ENCODE results near the gene LRMDA. TPM values are rescaled to one million over a fixed set of nuclear protein-coding genes. Genes with fewer than 3 reads are reported as not detected.

The LRMDA gene
- total RNA-seq, 4 donors from 2014 or later = 7.3 to 20.1 (median 8.4) TPM

DNA sequence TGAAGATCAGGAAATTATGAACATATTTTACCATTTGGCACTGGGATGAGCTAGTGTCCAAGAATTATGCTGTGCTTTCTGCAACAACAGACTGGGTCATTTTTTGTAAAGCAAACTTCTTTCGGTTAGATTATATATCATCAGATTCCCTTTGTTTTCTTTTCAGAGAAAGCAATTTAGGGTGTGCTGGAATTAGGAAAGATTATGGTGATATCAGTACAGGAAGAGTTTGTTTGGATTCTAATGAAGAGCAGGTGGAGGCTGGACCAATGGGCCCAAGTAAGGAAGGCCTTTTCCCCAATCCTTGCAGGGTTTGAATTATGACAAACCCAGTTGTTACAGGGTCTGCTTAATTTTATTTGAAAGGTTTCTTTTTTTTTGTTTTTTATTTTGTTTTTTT is 1113.4 kb downstream of the LRMDA start:
- WGBS, 2 donors (ENCODE audit: low coverage in 1 of 2) = 50 to 67% methylated on average over 1 of the region's 1 CpG
- H3K9me3 ChIP-seq = no peaks in the 10 kb centered on the region
- no peak overlapping the region for H3K27ac ChIP-seq
- ATAC-seq = no peak
- H3K36me3 ChIP-seq = no peaks in the 10 kb centered on the region
- no peak overlapping the region for H3K4me3 ChIP-seq
- H3K4me1 ChIP-seq = peaks cover 0 to 24% (median 0%) of the 10 kb centered on the region in 3 donors
- H3K27me3 ChIP-seq = no peaks in the 10 kb centered on the region
- no peak for TF ChIP-seq POLR2AphosphoS5 (IDR thresholded peaks at IDR 0.05)
- TF ChIP-seq, protein P1, sequence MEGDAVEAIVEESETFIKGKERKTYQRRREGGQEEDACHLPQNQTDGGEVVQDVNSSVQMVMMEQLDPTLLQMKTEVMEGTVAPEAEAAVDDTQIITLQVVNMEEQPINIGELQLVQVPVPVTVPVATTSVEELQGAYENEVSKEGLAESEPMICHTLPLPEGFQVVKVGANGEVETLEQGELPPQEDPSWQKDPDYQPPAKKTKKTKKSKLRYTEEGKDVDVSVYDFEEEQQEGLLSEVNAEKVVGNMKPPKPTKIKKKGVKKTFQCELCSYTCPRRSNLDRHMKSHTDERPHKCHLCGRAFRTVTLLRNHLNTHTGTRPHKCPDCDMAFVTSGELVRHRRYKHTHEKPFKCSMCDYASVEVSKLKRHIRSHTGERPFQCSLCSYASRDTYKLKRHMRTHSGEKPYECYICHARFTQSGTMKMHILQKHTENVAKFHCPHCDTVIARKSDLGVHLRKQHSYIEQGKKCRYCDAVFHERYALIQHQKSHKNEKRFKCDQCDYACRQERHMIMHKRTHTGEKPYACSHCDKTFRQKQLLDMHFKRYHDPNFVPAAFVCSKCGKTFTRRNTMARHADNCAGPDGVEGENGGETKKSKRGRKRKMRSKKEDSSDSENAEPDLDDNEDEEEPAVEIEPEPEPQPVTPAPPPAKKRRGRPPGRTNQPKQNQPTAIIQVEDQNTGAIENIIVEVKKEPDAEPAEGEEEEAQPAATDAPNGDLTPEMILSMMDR (IDR thresholded peaks at IDR 0.05) = no peak
- TF ChIP-seq EP300 (IDR thresholded peaks at IDR 0.05) = no peak
- TF ChIP-seq POLR2A (IDR thresholded peaks at IDR 0.05) = no peak

DNA sequence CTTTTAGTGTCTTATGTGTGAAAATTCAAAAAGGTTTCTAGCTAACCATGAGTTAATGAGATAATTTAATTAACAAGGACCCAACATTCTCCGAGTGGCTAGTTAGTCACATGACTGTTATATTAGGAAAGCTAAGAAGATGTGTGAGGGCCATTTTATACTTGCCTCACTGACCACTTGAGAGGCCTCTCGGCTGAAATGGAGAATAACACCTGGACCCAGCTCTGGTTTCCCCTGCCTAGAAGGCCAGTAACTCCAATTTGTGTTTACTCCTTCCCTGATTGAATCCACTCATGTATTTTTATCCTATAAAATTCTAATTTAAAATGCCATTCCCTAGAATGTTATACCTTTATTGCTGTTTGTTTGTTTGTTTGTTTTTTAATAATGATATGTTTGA is 1115.0 kb downstream of the LRMDA start:
- no peaks in the 10 kb centered on the region for H3K9me3 ChIP-seq
- H3K4me3 ChIP-seq = no peak overlapping the region
- no peaks in the 10 kb centered on the region for H3K27me3 ChIP-seq
- no peak overlapping the region for H3K27ac ChIP-seq
- TF ChIP-seq EP300 (IDR thresholded peaks at IDR 0.05) (no peak), POLR2AphosphoS5 (IDR thresholded peaks at IDR 0.05) (no peak), POLR2A (IDR thresholded peaks at IDR 0.05) (no peak)
- TF ChIP-seq, protein P1 (IDR thresholded peaks at IDR 0.05) = no peak
- ATAC-seq = no peak
- H3K36me3 ChIP-seq = no peaks in the 10 kb centered on the region
- peaks cover 0 to 24% (median 2%) of the 10 kb centered on the region in 3 donors for H3K4me1 ChIP-seq
- WGBS, 2 donors (ENCODE audit: low coverage in 1 of 2) = 88 to 100% methylated on average over 2 of the region's 2 CpGs

DNA sequence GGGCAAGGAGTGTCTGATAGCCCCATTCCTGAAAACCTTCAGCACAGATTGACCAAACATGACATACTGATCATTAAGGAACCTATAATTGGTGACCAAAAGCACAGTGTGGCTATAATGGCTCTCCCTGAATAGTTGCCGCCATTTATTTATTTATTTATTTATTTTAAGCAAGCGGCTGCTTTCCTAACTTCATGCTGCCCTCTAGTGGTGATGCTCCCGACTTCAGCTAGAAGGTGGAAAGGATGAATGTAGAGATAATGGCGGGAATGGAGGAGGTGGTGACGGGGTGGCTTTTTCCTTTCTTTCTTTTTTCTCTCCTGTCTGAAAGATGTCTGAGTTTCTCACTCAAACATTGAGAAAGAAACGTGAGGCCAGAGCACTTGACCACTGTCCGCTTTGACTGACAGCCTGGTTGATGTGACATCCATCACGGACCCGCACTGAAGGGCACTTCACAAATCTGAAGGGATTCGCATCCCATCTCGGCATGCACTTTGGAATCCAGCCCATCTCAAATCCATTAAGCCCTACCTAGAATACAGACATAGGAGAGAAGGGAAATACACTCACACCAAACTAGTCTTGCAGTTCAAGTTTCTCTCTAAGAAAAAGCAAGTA is 1116.0 kb downstream of the LRMDA start:
- H3K36me3 ChIP-seq = no peaks in the 10 kb centered on the region
- no peak overlapping the region for H3K4me3 ChIP-seq
- 21 to 28% methylated on average over 11 of the region's 11 CpGs for WGBS, 2 donors (ENCODE audit: low coverage in 1 of 2)
- ATAC-seq = peak; percentile 68
- no peaks in the 10 kb centered on the region for H3K9me3 ChIP-seq
- TF ChIP-seq POLR2A (IDR thresholded peaks at IDR 0.05) = no peak
- TF ChIP-seq, protein P1 (IDR thresholded peaks at IDR 0.05) = peak; percentile 81 to 92 (median 88)
- no peak overlapping the region for H3K27ac ChIP-seq
- peaks cover 0 to 28% (median 2%) of the 10 kb centered on the region in 3 donors for H3K4me1 ChIP-seq
- no peaks in the 10 kb centered on the region for H3K27me3 ChIP-seq

DNA sequence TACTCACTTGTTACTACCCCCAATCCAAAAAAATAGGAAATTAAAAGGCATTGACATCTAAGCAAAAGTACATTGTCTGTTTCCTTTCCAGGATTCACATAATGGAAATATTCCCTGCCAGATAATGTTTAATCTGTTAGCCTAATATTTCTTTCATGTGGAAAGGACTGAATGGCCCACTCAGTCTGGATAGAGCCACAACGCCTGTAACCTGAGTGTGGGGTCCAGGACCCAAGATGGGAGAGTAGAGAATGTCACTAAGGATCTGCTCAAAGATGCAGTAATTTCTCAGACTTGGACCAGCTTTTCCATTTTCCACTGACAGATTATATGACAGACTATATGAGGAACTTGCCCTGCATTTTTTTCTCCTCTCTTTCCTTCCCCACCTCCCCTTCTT is 1117.3 kb downstream of the LRMDA start:
- Histone ChIP-seq H3K27ac (no peak overlapping the region), H3K9me3 (no peaks in the 10 kb centered on the region)
- WGBS, 2 donors (ENCODE audit: low coverage in 1 of 2) = 60 to 69% methylated on average over 1 of the region's 1 CpG

DNA sequence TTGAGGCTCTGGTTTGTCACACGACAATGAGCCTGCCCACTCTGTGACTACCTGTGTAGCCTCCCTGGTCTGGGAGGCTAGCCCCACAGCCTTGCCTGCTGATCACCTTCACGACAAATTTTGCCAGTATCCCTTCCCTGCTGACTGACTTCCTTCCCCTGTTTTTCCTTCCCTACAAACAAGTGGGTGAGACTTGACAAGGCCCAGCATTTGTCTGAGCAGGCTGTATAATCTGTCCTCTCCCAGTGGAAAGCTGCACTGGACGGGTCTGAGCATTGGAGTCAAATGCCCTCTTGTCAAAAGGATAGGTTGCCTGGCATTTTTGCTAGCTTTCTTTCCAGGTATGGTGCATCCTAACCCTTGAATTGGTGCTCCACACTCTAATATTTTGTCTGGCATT is 1117.7 kb downstream of the LRMDA start:
- Histone ChIP-seq H3K9me3 (no peaks in the 10 kb centered on the region), H3K4me1 (peaks cover 0 to 28% (median 2%) of the 10 kb centered on the region in 3 donors), H3K27ac (no peak overlapping the region), H3K36me3 (no peaks in the 10 kb centered on the region), H3K4me3 (no peak overlapping the region), H3K27me3 (no peaks in the 10 kb centered on the region)
- no peak for TF ChIP-seq EP300 (IDR thresholded peaks at IDR 0.05)
- TF ChIP-seq, protein P1 (IDR thresholded peaks at IDR 0.05) = no peak
- TF ChIP-seq POLR2AphosphoS5 (IDR thresholded peaks at IDR 0.05) = no peak
- no peak for TF ChIP-seq POLR2A (IDR thresholded peaks at IDR 0.05)
- ATAC-seq = no peak
- 60 to 90% methylated on average over 1 to 3 of the region's 3 CpGs for WGBS, 2 donors (ENCODE audit: low coverage in 1 of 2)

More for the DNA sequence above, 1117.3 kb downstream of the LRMDA start:
- Histone ChIP-seq H3K36me3 (no peaks in the 10 kb centered on the region), H3K4me1 (peaks cover 0 to 31% (median 2%) of the 10 kb centered on the region in 3 donors), H3K27me3 (no peaks in the 10 kb centered on the region), H3K4me3 (no peak overlapping the region)
- no peak for TF ChIP-seq POLR2A (IDR thresholded peaks at IDR 0.05)
- TF ChIP-seq EP300 (IDR thresholded peaks at IDR 0.05) = no peak
- no peak for TF ChIP-seq POLR2AphosphoS5 (IDR thresholded peaks at IDR 0.05)
- TF ChIP-seq, protein P1 (IDR thresholded peaks at IDR 0.05) = no peak
- ATAC-seq = no peak
